Stimulated activated CD4-positive, alpha-beta T cell treated with anti-CD3 and anti-CD28 coated beads, Interleukin-4, amount 100 ng/mL, for 24 hours (primary cell): ENCODE results near the gene RGS7BP.

Source experiments
- DNase-seq: peaks from one replicate; pipeline ENCODE4 v3.0.0-alpha.2; 2020

RGS7BP gene

DNA sequence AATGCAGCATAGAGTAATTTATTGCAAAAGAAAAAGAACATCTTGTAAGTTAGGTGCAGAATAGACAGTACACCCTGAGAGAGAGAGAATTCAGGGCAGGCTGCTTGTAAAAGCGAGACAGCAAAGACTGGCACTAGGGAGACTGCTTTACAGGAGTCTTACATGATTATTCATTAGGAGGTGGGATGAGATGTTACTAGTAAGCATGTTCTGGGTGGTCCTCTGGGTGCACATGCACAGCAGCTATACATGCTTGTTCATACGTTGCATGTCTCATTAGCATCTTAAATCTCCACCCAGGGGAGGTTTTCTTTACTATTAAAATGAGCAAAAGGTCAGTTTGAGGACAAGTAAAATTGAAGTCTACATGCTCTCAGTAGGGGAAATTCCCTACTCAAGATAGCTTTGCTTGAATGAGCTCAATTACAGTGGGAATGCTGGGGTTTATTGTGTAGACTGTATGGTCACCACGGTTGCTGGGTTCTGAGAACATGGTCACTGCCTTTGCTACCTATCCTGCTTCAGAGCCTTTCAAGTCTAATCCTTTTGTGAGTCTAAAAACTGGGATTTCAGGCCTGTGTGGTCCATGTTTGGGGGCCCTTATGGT is 60.6 kb downstream of the RGS7BP start:
- DNase-seq = no peak

DNA sequence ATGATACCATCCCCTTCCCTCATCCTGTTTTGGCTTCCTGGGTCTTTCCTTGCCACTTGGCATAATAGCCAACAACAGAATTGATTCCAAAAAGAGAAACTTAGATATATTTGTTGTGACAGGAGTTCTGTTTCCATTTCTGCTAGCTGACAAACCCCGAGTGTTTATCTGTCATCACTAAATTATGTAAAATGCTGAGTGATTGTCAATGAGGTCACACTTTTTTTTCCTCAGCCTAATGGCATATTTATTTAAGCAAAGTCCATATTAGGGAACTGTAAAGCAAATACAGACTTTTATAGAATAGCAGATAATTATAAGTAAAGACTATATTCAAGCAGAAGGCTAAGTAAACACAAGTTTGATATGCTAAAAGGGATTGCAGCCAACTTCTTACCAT is 64.0 kb downstream of the RGS7BP start:
- DNase-seq = no peak

DNA sequence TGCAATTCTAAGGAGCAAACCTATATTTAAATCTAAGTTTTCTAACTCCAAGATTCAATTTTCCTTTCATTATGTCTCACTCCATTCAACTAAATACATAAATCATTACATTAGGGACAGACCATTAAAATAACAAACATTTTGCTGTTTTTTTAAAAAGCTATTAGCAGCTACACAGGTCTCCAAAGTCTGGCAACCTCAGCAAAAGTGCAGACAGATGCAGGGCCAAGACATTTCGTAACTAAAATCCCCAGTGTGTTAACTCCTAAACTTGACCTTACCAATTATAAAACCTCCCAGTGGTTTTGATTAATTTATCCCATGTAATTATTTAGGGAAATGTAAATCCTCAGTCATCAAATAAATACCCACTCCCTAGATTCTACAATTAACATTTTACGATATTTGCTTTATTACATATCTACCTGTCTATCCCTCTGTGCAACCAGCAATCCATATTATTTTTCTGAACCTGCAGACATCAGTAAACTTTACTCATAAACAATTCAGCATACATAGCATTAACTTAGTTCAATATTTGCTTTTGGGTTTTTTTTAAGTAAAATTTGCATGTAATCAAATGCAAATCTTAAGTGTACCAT is 64.7 kb downstream of the RGS7BP start:
- no peak for DNase-seq

DNA sequence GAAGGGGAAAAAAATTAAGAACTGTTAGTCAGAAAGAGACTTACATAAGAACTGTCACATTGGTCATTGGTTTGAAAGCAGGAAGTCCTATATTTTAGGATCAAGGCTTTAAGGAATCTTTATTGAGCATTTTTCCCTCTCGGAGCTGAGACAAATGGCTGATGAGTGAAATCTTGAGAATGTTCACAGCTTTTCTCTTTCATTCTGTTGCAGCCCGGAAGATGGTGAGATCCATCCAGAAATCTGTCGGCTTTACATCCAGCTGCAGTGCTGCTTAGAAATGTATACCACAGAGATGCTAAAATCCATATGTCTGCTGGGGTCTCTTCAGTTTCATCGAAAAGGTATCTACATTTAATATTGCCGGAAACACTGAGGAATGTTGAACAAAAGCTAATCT is 69.7 kb downstream of the RGS7BP start:
- DNase-seq = no peak

DNA sequence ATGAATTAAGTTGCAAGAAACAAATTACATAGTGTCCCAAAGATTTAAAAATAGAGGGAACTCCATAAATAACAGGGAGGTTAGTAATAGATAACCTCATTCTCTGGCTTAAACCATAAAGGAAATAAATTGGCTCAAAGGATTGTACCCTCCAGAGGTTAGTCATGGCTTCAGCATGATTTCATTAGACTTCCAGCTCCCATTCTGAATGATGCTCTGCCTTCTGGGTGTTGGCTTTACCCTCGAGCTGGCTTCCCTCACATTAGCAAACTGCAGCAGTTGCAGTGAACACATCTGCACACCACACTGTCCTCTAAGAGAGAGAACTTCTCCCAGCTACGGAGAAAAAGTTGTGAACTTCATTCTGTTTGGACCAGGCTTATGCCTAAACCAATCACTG is 70.4 kb downstream of the RGS7BP start:
- DNase-seq = no peak

DNA sequence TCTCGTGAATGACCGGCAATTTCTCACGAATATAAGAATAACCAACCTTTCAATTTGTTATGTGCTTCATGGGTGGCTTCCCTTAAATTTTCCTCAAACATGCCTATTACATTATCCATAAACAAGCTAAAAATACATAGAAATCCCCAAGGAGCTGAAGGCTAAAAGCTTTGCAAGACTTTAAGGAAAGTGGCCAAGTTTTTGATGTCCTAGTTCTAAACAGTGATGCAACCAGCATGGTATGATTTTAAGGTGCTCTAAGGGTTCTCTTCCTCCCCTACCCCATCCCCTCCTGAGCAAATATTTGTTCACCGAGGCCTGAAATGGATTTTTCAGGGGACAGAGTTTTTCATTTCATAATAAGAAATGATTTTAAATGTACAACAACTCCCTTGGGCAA is 79.8 kb downstream of the RGS7BP start:
- DNase-seq = no peak

DNA sequence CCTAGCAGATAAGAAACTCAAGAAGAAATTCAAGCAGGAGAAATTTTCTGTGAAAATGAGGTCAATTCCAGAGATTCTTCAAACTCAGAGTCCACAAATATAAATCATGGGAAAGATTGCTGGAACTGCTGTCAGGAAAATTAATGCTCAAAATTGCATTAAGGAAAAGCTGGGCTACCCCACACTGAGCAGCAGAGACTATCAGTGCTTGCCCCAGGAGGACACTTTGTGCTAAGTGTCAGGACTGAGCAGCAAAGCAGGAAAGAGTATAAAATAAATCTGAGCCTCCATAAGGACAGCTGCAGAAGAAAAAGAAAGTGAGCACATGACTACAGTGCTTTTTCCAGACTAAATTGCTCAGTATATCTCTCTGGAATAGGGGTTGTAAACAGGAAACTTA is 81.6 kb downstream of the RGS7BP start:
- DNase-seq = no peak

DNA sequence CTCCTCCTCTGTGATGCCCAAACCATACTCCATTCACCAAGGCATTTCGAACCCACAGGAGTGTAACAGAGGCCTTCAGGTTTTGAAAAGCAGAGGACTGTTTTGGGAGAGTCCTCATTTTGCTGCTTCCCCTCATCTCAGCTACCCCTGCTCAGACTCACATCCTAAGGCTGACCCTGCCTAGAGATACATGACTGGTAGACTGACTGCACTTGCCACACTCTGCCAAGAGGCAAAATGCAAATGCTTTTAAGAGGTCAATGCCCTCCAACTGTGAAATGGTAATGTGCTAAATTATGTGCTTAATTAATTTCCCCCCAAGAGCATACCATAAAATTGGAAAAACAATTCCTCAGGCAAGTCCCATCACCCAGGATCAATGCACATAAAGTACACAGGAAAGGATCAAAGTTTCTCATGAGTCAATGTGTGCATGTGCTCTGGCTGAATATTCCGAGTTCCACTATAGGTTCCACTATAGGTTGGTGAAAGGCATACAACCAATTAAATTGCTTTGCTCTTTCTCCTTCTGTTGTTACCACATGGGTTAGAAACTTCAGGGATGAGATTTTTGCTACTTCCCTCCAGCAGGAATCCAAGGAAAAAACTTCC is 87.0 kb downstream of the RGS7BP start:
- no peak for DNase-seq

DNA sequence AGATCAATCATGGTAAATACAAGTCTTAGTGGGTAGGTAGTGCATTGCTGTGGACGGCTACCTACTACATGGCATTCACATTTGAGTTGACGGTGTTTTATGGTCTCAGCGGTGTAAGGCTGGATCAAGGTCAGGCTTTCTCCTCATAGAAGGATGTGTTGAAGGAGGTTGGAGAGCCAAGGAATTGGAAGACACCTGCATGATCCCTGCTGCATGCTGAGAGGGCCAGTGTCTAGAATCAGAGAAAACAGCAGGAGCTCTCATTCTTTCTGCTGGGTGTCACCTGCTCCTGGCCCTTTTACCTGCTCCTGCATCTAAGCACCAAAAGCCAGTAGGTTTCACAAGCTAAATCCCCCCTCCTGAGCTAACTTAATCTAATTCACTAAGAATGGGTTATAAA is 88.2 kb downstream of the RGS7BP start:
- no peak for DNase-seq

DNA sequence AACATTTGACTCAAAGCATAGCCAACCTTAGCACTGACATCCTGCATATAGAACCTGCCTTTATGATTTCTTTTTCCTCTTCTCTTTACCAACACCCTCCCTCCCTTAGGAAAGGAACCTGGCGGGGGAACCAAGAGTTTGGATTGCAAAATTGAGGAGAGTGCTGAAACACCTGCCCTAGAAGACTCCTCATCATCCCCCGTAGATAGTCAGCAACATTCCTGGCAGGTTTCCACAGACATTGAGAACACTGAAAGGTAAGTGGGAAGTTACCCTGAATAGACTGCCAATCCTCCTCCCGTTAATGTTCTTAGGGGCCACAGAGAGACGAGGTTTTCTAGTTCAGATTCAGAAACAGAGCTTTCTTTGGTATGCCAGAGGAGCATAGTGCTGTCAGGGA is 88.8 kb downstream of the RGS7BP start:
- no peak for DNase-seq

DNA sequence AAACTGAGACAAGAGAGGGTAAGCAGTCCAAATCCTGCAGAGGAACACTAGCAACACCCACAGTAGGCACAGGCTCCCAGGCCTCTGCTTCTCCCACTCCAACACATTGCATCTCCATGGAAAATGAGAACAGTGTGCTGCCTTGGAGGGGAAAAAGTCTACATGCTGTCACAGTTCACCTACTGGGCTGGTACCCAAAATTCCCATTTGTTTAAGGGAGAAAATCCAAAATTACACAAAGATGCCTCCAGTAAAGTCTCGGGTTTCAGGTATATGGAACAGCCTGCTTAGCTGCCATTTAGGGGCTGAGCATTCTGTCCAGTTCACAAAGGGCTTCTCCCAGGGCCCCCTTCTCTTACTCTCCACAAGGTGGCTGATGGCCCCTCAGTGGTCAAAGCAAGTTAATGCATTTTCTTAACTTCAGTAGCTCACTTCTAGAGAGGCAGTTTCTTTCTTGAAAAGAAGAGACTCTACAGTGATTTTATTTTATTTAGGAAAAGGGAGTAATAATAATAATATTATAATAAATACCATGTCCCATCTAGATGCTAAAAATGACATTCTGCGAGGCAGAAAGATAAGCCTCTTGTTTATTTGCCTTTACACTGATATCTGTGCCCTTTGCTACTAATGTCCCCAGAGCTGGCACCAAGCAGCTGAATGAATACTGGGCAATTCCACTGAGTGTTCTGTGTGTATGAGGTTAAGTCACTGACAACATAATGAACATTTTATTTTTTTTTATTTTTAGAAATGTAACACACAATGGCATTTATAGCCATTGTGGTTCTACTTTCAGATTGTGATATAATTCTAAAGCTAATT is 89.4 kb downstream of the RGS7BP start:
- DNase-seq = no peak

DNA sequence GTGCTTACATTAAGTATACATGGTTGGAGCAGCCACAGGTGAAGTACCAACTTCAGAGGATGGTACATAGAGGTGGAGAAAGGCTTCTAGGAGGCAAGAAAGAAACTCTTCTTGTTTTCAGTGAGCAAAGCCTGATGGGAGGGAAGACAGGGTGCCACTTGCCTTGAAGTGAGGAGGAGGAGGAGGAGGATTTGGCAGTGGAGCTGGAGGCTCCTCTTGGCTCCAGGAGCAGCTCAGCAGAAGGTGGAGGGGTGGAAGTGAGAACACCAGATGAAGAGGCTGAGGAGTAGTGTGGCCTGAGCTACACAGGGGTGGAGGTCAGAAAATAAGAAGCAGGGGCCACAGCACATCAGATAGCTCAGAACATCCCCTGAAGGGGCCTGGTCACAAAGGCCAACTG is 93.4 kb downstream of the RGS7BP start:
- DNase-seq = no peak

DNA sequence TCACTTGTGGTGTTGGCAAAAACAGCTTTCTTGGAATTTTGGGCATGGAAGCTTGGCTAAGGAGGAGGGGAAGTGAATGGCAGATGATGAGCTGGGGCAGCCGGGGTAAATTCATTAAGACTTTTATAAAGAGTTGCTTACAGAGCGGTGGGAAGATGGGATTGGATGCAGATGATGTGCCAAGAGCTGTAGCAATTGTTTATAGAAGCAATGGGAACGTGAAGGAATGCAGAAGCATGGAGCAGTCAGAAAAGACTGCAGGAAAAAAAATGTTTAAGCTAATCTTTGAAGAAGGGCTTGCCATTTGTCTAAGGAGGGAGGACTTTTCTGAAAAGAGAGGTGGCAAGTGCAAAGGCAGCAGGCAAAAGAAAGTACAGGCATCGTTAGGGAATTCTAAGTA is 97.9 kb downstream of the RGS7BP start:
- DNase-seq = no peak

DNA sequence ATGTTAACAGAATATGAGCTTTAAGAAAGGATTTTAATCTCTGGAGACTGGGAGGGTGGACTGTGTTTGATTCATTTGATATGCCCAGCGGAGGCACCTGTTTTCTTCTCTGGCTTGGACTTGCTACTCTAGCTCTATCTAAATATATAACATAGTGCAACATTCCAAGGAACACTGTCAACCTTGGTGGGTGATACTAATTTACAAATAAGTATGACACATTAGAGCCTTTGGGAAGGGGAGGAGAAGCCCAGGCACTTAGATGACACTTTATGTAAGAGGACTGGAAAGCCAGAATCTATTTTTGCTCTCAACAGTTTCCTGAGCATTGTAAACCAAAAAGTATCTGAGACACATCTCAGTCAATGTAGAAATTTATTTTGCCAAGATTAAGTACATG is 101.1 kb downstream of the RGS7BP start:
- no peak for DNase-seq

DNA sequence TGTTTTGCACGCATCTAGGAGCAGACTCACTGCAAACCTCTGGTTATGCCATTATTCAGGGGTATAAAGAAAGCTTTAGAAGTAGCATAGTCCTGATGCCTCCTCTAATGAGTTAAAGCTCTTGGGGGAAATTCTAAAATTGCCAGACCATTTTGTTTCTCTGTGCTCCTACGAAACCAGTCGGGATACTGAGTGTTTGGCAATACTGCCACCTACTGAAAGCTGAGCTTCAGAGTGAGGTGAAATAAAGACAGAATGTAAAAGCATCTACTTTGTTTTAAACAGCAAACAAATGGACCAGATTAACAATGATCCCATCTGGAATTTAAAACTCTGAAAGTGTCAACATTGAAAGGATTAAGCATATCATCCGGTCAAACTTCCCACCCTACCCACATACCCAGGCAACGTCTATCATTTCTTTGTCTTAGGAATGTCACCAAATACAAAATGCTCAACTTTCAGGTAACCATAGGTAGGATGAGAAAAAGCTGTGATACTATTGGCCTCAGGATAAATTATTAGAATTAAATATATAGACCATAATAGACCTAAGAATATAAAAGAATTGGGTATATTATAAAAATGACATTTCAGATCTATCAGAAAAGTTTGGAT is 106.6 kb downstream of the RGS7BP start:
- DNase-seq = no peak

DNA sequence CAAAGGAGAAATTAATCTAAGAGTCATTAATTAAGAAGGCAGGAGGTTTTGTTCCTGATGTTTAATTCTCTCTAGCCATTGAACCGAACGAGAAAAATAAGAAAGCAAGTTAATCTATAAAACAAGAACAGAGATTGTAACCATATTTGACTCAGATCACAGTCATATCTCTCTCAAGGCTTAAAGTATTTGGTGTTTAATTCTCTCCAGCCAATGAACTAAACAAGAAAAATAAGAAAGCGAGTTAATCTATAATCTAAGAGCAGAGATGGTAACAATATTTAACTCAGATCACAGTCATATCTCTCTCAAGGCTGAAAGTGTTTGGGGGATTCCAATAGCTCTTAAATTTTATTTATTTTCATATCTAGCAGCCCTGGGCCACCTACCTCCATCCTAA is 110.1 kb downstream of the RGS7BP start:
- no peak for DNase-seq

DNA sequence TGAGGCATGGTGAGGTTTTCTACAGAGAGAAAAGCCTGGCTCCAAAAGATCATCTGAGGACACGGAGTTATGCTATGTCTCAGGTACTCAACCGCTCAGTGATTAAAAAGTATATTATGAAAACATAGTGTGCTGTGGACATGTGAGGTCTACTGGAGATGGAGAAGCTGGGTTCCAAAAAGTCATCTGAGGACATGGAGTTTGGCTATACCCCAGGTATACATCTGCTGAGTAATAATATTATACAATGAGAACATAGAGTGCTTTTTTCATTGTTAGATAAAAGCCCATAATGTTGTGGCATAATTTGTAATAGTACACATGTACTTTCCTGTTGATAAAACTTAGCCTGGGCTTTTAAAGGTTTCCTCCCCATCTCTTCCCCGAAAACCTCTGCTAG is 113.8 kb downstream of the RGS7BP start:
- no peak for DNase-seq

DNA sequence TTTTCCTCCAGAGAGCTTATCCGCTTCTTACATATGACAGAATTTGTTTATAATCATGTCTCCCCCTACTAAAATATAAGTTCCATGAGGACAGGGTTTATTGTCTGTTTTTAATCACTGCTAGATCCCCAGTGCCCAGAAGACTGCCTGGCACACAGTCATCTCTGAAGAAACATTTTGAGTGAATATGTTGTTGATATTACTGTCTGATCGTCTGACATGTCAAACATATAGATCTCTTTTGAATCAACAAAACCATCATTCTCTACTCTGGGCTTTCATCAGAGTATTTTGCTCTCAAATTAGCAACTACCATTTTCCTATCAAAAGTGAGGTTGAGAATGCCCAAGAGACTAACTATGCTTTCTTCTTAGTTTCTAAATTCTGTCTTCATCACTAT is 117.2 kb downstream of the RGS7BP start:
- no peak for DNase-seq

DNA sequence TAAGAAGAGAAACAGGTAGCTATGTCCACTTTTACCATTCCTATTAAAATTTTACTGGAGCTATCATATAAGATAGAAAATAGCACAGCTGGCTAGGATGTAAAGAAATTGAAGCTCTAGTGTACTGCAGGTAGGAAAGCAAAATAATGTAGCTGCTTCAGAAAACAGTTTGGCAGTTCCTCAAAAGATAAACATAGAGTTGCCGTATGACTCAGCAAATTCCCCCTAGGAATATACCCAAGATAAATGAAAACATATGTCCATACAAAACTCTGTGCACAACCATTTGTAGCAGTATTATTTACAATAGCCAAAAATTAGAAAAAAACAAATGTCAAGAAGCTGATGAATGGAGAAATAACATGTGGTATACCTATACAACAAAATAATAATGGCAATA is 119.9 kb downstream of the RGS7BP start:
- no peak for DNase-seq

DNA sequence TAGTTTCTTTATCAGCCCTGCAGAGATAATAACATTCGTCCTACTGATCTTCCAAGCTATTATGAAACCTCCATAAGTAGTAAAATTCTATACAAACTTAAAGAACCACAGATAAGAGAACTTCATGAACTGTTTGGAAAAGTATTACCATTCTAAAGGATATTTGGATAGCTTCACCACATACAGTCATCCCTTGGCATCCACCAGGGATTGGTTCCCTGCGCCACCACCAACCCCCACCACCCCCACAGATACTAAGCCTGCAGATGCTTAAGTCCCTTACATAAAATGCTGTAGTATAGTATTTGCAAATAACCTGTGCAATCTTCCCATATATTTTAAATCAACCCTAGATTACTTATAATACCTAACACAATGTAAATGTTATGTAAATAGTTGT is 123.1 kb downstream of the RGS7BP start:
- no peak for DNase-seq

DNA sequence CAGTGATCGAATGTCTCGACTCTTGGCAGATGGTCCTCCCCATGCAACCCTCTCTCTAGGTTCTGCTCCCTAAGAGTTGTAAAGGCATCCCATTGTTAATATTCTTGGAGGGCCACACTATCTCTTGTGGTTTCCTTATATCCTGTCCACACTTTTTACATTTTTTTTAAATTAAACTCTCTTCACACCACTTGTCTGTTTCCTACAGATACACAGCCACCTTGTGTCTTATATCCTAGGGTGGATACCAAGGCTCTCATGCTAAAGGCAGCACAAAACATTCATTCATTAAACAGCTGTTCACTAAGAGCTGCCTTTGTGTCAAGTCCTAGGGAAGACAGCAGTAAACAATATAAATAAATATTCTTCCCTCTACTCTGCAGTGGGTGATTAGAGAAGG is 124.0 kb downstream of the RGS7BP start:
- DNase-seq = no peak

DNA sequence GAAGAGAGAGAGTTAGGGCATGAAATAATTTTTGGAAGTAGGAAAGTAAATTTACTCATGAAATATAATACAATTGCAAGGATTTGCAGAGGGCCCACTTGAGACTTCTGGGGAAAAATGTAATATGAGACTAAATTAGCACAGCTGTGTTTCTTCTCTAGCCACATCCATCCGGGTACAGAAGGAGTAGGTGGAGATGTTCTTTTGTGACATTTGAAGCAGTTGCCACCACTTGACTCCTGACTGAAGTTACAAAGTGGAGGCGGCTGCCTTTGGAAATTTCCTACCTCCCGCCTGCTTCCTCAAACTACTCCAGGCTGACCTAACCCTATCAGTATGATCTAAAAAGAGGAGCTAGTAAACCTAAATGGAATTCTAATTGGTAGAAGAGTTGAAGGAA is 126.4 kb downstream of the RGS7BP start:
- DNase-seq = no peak

DNA sequence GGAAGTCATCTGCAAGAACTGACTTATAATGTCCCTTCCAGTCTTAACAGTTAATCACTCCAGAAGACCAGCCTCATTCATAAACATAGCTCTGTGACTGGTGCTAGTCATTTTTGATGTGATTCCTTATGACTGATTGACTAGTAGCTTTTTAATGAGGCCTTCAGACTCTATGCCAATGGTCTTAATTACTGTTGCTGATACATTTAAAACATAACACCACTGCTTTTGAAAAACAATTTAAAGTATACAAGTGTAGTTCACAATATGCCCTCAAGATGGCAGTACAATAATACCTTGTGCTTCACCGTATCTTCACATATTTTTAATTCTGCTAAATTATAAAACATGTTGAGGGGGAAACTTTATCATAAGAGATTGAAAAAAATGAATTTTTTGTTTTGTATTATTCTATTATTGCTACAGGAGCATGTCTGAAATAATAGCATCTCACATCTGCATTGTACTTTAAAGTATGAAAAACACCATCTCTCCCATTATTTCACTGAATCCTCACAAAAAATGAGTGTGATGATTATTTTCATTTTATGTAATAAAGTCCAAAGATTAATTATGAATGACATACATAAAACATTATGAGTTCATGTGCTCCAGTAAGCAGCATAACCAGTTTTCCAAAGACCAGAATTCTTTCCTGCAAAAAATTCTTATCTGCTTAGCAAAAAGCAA is 129.3 kb downstream of the RGS7BP start:
- no peak for DNase-seq
